SU-DHL-6 (cell line): Measurements from ENCODE around the gene CLDN3.

Experiments used
- H2AFZ ChIP-seq: fragments of 200-600 bp; sonication (generic); 2 replicates; pipeline ENCODE4 v1.6.1; 2014; ENCODE audit warnings: low read depth, mild to moderate bottlenecking, moderate library complexity, mixed read lengths, antibody characterized with exemption, low read length; ENCODE audit not compliant: severe bottlenecking
- H3F3A ChIP-seq: fragments of 200-600 bp; shearing (Covaris generic); 2 replicates; pipeline ENCODE4 v1.6.0; 2016; ENCODE audit warnings: antibody characterized with exemption, mild to moderate bottlenecking; ENCODE audit not compliant: insufficient read depth
- H3K27ac ChIP-seq: fragments of 200-600 bp; sonication (generic); 2 replicates; pipeline ENCODE4 v1.5.1; 2016; ENCODE audit warnings: low read depth, mild to moderate bottlenecking, low read length, moderate library complexity, mixed read lengths
- H3K27me3 ChIP-seq: fragments of 200-600 bp; sonication (generic), shearing (Covaris generic); 2 replicates; pipeline ENCODE4 v1.6.0; 2014; ENCODE audit warnings: mild to moderate bottlenecking, low read length
- H3K36me3 ChIP-seq: fragments of 200-600 bp; sonication (generic); 2 replicates; pipeline ENCODE4 v1.6.1; 2014; ENCODE audit warnings: mild to moderate bottlenecking, low read length, mixed read lengths
- H3K4me2 ChIP-seq: fragments of 300-600, 200-600 bp; shearing (Covaris generic), sonication (generic); 2 replicates; pipeline ENCODE4 v1.6.0; 2014; ENCODE audit warnings: low read length, low read depth, mild to moderate bottlenecking; ENCODE audit not compliant: poor library complexity, severe bottlenecking
- H3K4me3 ChIP-seq: fragments of 200-600 bp; sonication (generic); 2 replicates; pipeline ENCODE4 v1.5.1; 2014; ENCODE audit warnings: antibody characterized with exemption, low read length, mild to moderate bottlenecking, mixed read lengths; ENCODE audit not compliant: insufficient read depth, poor library complexity, severe bottlenecking
- H3K79me2 ChIP-seq: fragments of 200-600 bp; sonication (generic); 2 replicates; pipeline ENCODE4 v1.6.1; 2014; ENCODE audit warnings: mild to moderate bottlenecking, low read length, moderate library complexity; ENCODE audit not compliant: insufficient read depth
- H3K9ac ChIP-seq: fragments of 200-600 bp; sonication (generic); 2 replicates; pipeline ENCODE4 v1.7.0; 2014; ENCODE audit warnings: mild to moderate bottlenecking, low read length
- H3K9me2 ChIP-seq: fragments of 200-600 bp; sonication (generic); replicated peaks from 2 replicates; pipeline ENCODE4 v1.6.1; 2014; ENCODE audit warnings: low read length; ENCODE audit not compliant: insufficient read depth
- H3K9me3 ChIP-seq: fragments of 200-600 bp; sonication (generic); 2 replicates; pipeline ENCODE4 v1.6.1; 2014; ENCODE audit warnings: low read length, mixed read lengths; ENCODE audit not compliant: insufficient read depth
- H4K20me1 ChIP-seq: fragments of 200-600 bp; sonication (generic); 2 replicates; pipeline ENCODE4 v1.6.1; 2014; ENCODE audit warnings: low read depth, mild to moderate bottlenecking, antibody characterized with exemption, low read length, moderate library complexity, mixed read lengths
- CTCF ChIP-seq: fragments of 200-600 bp; sonication (generic); IDR thresholded peaks from one replicate; pipeline ENCODE4 v1.5.1; 2017; ENCODE audit warnings: antibody characterized with exemption, mild to moderate bottlenecking, low read length, moderate library complexity; ENCODE audit not compliant: insufficient read depth, poor library complexity, severe bottlenecking
- EZH2phosphoT487 ChIP-seq: fragments of 200-600 bp; sonication (generic), shearing (Covaris generic); conservative IDR thresholded peaks from 2 replicates; pipeline ENCODE4 v1.6.1; 2018; ENCODE audit warnings: mild to moderate bottlenecking, antibody characterized with exemption, low read length, moderate library complexity, mixed read lengths

The CLDN3 gene

GRCh38 chr7:73739387-73739767, 30.7 kb downstream of the CLDN3 start:
- Histone ChIP-seq H3K27ac (peak overlapping the region; percentile 34; the same call in 1 of the 2 replicates), H3K4me2 (peak overlapping the region; percentile 77), H3K36me3 (no peaks in the 10 kb centered on the region), H3K9me3 (no peaks in the 10 kb centered on the region), H3K9ac (peak overlapping the region; percentile 97), H3K4me3 (peak overlapping the region; percentile 70), H3K27me3 (no peaks in the 10 kb centered on the region), H3F3A (0 out of 2 replicates have a peak, but pooled peaks cover 4% of the 10 kb centered on the region), H2AFZ (peak overlapping the region; percentile 79), H4K20me1 (0 out of 2 replicates have a peak, but pooled peaks cover 3% of the 10 kb centered on the region), H3K9me2 (no peaks in the 10 kb centered on the region), H3K79me2 (peaks cover 9% of the 10 kb centered on the region; the same call in 1 of the 2 replicates)
- no peak for TF ChIP-seq CTCF
- TF ChIP-seq EZH2phosphoT487, result no peak

- Histone ChIP-seq H3K4me3 (peak within 1 kb of the TSS; percentile 97), H3K27me3 (no peaks in the 10 kb centered on the region), H3F3A (0 out of 2 replicates have a peak, but pooled peaks cover 4% of the 10 kb centered on the region), H3K36me3 (no peaks in the 10 kb centered on the region), H3K79me2 (peaks cover 9% of the 10 kb centered on the region; the same call in 1 of the 2 replicates), H3K9me3 (no peaks in the 10 kb centered on the region), H3K27ac (peak within 1 kb of the TSS; percentile 74), H2AFZ (peak within 1 kb of the TSS; percentile 82), H3K9ac (peak within 1 kb of the TSS; percentile 97), H3K4me2 (peak within 1 kb of the TSS; percentile 97), H3K9me2 (no peaks in the 10 kb centered on the region), H4K20me1 (0 out of 2 replicates have a peak, but pooled peaks cover 3% of the 10 kb centered on the region)
- TF ChIP-seq CTCF (no peak), EZH2phosphoT487 (no peak)
Measured at GRCh38 chr7:73738612-73739386, 31.3 kb downstream of the CLDN3 start, which contains the start of gene ABHD11. TSS of gene ABHD11 (minus strand) at chr7:73738802. CDS start at chr7:73738770, 32 bp downstream.

GRCh38 chr7:73738220-73738611, 31.9 kb downstream of the CLDN3 start:
- Histone ChIP-seq H3K79me2 (peaks cover 9% of the 10 kb centered on the region; the same call in 1 of the 2 replicates), H3K4me3 (peak overlapping the region; percentile 97), H3K9me2 (no peaks in the 10 kb centered on the region), H4K20me1 (0 out of 2 replicates have a peak, but pooled peaks cover 3% of the 10 kb centered on the region), H3K27me3 (no peaks in the 10 kb centered on the region), H3F3A (0 out of 2 replicates have a peak, but pooled peaks cover 4% of the 10 kb centered on the region), H3K4me2 (peak overlapping the region; percentile 97), H3K27ac (peak overlapping the region; percentile 74), H3K9me3 (no peaks in the 10 kb centered on the region), H2AFZ (peak overlapping the region; percentile 82), H3K9ac (peak overlapping the region; percentile 97), H3K36me3 (no peaks in the 10 kb centered on the region)
- TF ChIP-seq EZH2phosphoT487 (no peak), CTCF (no peak)
